Stimulated activated CD8-positive, alpha-beta memory T cell treated with anti-CD3 and anti-CD28 coated beads, Interleukin-15, amount 100 ng/mL, for 24 hours (primary cell): ENCODE measurements around the gene VPS39.

Experiments
- DNase-seq: peaks from one replicate; pipeline ENCODE4 v3.0.0-alpha.2; 2020; ENCODE audit warnings: low read depth

Gene VPS39

GRCh38 chr15:42131826-42132806, 76.0 kb downstream of the VPS39 start:
- no peak for DNase-seq

- no peak for DNase-seq
These were observed 77.1 kb downstream of the VPS39 start for GRCh38 chr15:42131006-42131405.

- DNase-seq = no peak
These were observed 77.7 kb downstream of the VPS39 start for GRCh38 chr15:42130246-42130986.

- DNase-seq = no peak
These were observed 78.7 kb downstream of the VPS39 start for GRCh38 chr15:42129364-42129763.

- no peak for DNase-seq
These were observed 79.6 kb downstream of the VPS39 start for GRCh38 chr15:42128476-42128875.

- no peak for DNase-seq
These were observed 84.6 kb downstream of the VPS39 start for GRCh38 chr15:42123546-42123945.

GRCh38 chr15:42121682-42122081, 86.4 kb downstream of the VPS39 start:
- no peak for DNase-seq

GRCh38 chr15:42121021-42121420, 87.1 kb downstream of the VPS39 start:
- no peak for DNase-seq

- no peak for DNase-seq
These were observed 87.8 kb downstream of the VPS39 start for GRCh38 chr15:42120285-42120684.

GRCh38 chr15:42119446-42119760, 88.7 kb downstream of the VPS39 start:
- no peak for DNase-seq

- DNase-seq = no peak
These were observed 89.3 kb downstream of the VPS39 start for GRCh38 chr15:42118650-42119445.

GRCh38 chr15:42111924-42112323, 96.2 kb downstream of the VPS39 start:
- no peak for DNase-seq

GRCh38 chr15:42110367-42110766, 97.7 kb downstream of the VPS39 start:
- DNase-seq = no peak

GRCh38 chr15:42108806-42109205, 99.3 kb downstream of the VPS39 start:
- no peak for DNase-seq
